EH (cell line): ENCODE results near the gene DNAJC4.

Experiments used
- DNase-seq: peaks from one replicate; pipeline ENCODE4 v3.0.0-alpha.2; 2015; ENCODE audit warnings: low read depth

Gene DNAJC4

GRCh38 chr11:64258946-64259532 is 28.7 kb downstream of the DNAJC4 start:
- no peak for DNase-seq

DNA sequence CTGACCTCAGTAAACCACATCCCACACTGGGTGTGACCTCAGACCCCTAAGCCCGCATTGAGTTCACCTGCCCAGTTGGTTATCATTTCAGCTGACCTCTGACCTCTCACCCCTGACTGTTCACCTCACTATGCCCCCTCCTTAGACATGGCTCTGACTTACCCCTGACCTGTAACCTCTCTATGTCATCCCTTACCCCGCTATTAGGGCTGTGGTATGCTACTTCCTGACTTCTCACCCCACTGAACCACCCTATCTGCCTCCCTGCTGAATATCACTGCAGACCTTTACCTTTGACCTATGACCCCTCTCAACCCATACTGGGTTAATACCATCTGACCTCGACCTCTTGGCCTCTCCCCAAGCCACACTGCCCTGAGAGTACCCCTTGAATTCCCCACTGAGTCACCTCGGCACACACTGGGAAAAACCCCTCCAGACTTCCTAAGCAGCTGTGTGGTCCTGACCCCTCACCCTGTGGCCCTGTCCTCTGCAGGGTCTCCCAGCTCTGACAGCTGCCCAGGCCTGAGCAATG is 29.3 kb downstream of the DNAJC4 start:
- no peak for DNase-seq

DNA sequence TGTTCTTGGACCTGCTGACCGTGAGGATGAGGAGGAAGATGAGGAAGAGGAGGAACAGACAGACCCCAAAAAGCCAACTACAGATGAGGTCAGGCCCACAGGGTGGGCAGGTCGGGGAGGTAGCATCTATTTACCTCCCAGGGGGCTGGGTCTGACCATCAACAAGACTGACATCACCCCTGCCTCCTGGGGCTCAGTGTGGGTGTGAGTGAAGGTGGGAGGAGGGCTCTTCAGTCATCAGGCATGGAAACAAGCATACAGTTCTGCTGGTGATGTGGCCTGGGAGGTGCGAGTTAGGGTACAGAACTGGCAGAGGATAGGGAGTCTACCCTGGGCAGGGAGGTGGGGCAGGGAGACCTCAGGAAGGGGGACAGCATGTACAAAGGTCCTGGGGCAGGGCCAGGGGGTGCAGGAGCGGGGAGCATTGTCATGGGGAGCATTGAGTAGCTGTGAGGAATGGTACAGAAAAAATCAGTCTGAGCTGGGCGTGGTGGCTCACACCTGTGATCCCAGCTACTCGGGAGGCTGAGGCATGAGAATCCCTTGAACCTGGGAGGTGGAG is 29.9 kb downstream of the DNAJC4 start:
- no peak for DNase-seq

GRCh38 chr11:64261556-64262080 is 31.3 kb downstream of the DNAJC4 start:
- DNase-seq = no peak

DNA sequence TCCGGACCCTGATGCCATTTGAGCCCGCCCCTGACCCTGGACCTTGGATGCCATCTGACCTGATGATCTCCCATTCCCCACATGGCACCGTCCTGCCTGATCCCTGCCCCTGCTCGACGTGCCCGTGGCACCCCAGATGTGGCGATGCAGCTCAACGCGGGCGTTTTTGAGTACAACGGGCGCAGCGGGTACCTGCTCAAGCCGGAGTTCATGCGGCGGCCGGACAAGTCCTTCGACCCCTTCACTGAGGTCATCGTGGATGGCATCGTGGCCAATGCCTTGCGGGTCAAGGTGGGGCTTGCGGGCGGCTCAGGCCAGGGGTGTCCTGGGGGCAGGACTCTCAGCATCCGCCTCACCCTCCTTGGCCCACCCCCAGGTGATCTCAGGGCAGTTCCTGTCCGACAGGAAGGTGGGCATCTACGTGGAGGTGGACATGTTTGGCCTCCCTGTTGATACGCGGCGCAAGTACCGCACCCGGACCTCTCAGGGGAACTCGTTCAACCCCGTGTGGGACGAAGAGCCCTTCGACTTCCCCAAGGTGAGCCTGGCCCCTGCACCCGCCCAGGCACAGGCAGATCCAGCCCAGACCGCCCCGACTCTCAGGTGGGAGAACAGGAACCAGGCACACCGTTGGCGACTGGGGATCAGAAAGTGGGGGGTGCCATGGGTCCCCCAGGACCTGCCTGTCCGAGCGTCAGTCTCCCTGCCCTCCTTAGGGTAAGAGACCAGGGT is 32.1 kb downstream of the DNAJC4 start:
- DNase-seq = no peak

GRCh38 chr11:64263021-64263946 is 32.9 kb downstream of the DNAJC4 start:
- DNase-seq = peak; percentile 72

DNA sequence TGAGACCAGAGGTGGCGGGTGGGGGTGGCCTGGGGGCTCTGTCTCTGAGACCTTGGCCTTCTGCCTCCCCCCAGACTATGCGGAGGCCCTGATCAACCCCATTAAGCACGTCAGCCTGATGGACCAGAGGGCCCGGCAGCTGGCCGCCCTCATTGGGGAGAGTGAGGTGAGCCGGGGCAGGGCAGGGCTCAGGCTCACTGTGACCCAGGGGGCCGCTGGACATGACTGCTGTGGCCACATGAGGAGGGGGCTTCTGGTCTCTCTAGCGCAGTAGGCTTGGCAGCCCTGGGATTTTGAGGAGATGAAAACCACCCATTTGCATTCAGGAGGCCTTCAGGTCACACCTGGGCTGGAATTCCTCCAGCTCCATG is 33.6 kb downstream of the DNAJC4 start:
- DNase-seq = no peak

DNA sequence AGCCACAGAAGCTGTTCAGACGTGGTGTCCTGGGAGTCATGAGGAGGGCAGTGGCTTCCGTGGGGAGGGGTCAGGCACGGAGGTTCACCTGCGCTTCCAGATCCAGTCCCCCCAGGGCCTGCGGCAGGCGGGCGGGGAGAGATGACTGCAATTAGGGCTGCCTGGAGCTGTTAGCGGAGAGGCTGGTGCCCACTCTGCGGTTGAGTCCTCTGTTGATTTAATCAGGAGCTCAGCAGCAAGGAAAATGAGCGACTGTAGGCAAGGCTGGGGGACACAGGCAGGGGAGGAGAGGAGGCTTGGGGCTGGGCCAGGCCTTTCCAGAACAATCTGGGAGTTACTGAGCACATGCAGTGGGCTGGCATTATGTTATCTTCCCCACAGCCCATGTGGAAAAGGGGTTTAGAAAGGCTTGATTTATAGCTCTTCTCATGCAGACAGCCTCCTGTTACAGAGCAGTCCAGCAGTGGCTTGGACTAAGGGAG is 34.1 kb downstream of the DNAJC4 start:
- no peak for DNase-seq

DNA sequence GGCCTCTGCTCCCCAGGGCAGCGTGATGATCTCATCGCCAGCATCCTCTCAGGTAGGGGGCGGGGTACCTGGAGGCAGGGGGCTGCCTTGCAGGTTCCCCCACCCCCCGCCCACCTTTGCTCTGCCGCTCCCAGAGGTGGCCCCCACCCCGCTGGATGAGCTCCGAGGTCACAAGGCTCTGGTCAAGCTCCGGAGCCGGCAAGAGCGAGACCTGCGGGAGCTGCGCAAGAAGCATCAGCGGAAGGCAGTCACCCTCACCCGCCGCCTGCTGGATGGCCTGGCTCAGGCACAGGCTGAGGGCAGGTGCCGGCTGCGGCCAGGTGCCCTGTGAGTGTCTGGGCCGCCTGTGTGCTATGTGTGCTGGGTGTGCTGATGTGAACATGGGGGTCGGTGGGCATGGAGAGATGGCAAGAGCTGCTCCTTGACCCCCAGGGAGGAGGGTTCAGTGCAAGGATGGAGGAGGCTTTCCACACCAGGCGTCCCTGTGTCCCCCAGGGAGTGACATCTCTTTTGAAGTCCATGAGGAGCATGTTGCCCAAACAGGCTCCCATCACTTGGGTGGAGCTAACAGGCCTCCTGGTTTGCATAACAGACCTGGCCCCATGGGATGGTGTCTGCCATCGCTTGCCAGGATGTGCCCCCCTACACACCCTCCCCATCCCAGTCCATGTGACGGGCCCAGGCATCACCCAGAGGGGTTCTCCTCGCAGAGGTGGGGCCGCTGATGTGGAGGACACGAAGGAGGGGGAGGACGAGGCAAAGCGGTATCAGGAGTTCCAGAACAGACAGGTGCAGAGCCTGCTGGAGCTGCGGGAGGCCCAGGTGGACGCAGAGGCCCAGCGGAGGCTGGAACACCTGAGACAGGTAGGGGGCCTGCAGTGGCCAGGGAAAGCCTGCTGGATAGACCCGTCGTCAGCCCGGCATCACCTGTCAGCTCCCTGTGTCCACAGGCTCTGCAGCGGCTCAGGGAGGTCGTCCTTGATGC is 35.1 kb downstream of the DNAJC4 start:
- no peak for DNase-seq

DNA sequence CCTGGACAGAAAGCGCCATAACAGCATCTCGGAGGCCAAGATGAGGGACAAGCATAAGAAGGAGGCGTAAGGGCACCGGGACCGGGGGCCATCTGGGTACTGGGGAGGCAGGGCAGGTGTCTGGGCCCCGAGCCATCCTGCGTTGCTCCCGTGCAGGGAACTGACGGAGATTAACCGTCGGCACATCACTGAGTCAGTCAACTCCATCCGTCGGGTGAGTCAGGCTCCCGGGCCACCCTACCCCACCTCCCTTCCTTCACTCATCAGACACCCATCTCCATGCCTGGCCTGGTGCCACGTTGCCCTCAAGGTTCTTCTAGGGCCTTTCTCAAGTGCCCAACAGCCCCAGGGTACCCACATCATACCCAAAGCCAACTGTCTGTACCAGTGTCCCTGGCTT is 36.0 kb downstream of the DNAJC4 start:
- DNase-seq = peak; percentile 42

- DNase-seq = no peak
These were observed 37.0 kb downstream of the DNAJC4 start for GRCh38 chr11:64267207-64267945.

GRCh38 chr11:64268025-64268892 is 37.9 kb downstream of the DNAJC4 start:
- DNase-seq = peak; percentile 85

DNA sequence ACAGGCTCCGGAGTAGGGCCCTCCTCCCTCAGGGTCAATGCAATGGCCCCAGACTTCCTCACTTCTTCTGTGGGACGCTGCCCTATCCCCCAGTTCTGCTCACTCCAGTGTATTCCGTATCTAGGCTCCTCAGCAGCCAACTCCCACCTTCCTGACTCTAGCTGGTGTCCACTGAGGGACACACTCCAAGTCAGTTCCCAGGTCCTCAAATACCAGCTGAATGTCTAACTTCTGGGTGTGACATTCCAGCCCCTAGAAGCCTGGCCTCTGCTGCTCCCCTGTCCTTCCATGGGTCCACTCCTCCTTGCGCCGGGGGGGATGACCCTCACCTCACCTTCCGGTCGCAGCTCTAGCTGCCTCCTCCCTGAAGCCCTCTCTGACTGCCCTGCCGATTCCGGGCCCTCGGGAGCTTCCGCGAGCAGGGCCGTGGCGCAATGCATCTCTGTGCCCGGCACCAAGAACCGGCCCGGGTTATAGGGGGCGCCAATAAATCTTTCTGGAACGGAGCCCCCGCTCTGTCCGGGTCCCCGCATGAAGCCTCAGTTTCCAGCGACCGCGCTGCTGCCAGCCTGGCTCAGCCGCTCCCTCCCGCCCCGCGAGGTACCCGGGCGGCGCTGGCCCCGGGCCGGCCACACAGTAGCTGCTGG is 38.7 kb downstream of the DNAJC4 start:
- DNase-seq = peak; percentile 75

GRCh38 chr11:64269540-64270220 is 39.3 kb downstream of the DNAJC4 start:
- DNase-seq = peak; percentile 100

GRCh38 chr11:64275031-64275800 is 44.9 kb downstream of the DNAJC4 start:
- DNase-seq = no peak

DNA sequence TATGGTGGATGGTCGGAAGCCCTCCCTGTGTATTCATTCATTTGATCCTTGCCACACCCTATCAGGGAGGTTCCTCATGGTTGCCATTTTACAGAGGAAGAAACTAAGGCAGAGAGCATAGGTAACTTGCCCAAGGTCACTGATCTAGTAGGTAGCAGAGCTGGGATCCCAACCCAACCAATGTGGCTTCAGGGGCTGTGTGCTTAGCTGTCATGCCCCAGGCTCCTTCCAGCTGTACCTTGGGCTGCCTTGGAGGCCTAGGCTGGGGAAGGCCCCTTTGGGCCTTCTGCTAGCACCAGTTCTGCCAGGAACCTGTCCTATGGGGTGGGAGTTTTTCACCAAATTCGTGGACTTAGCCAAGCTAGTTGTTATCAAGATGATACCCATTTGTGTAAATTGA is 45.5 kb downstream of the DNAJC4 start:
- DNase-seq = no peak
